HCT116 (cell line): ENCODE data around the gene SCARB1. TPM values are rescaled to one million over a fixed set of nuclear protein-coding genes. Genes with fewer than 3 reads are reported as not detected.

ENCODE experiments used
- ATAC-seq: fragments of 200-7000 bp; cut with Tn5 transposase; 2 replicates; pipeline ENCODE4 v1.9.1; 2020; ENCODE audit warnings: mild to moderate bottlenecking, moderate library complexity
- BruUV-seq: library from RNA; stranded (reverse); fragments of 400-500 nt; replicated peaks from 2 replicates; lab custom pipeline; 2021; lab: Mats Ljungman, UMichigan
- CTCF ChIA-PET: fragments of 300-600 bp; sonication (Branson Sonifier 250); formaldehyde crosslinking; loops from one replicate; lab custom pipeline; 2021; ENCODE audit warnings: antibody characterized with exemption; lab: Charles Lee
- POLR2A ChIA-PET: fragments of 300-600, 350-600 bp; sonication (Branson Sonifier 250); formaldehyde crosslinking; loops from one replicate; lab custom pipeline; 2021; ENCODE audit warnings: antibody characterized with exemption; lab: Charles Lee
- RAD21 ChIA-PET, 2 experiments: fragments of 300-600 bp; sonication (Branson Sonifier 250); formaldehyde crosslinking; loops; one replicate each; lab custom pipeline; 2023; ENCODE audit warnings: low total read pairs in 2 of 2; ENCODE audit not compliant: uncharacterized antibody in 2 of 2, unreplicated experiment in 2 of 2, low non-redundant PET in 1 of 2; lab: Charles Lee
- DNase-seq: peaks from one replicate; pipeline ENCODE4 v3.0.0-alpha.2; 2010; ENCODE audit warnings: low read depth, low spot score
- H2AFZ ChIP-seq: fragments of 200-600 bp; shearing (Covaris generic), sonication (generic); 2 replicates; pipeline ENCODE4 v1.6.1; 2017; ENCODE audit warnings: low read depth, mixed run types, mixed read lengths, antibody characterized with exemption, low read length; ENCODE audit not compliant: poor library complexity, severe bottlenecking
- H3K27ac ChIP-seq: 2 replicates; pipeline ENCODE4 v1.5.1; 2012; ENCODE audit warnings: low read depth, low read length
- H3K27me3 ChIP-seq: fragments of 200-600 bp; sonication (generic); 2 replicates; pipeline ENCODE4 v1.6.1; 2016; ENCODE audit warnings: mixed run types, low read length, mixed read lengths; ENCODE audit not compliant: insufficient read depth
- H3K36me3 ChIP-seq, 2 experiments: fragments of 200-500 bp in 1 of 2; fragments of 200-600 bp in 1 of 2; sonication (Bioruptor generic) in 1 of 2; sonication (generic) in 1 of 2; 2 replicates each; pipeline versions ENCODE4 v1.5.1 to v1.6.1; 2014 to 2016; ENCODE audit warnings: low read length in 2 of 2, inconsistent platforms in 1 of 2, mixed read lengths in 1 of 2, mixed run types in 1 of 2; ENCODE audit not compliant: insufficient read depth in 2 of 2, control insufficient read depth in 1 of 2
- H3K4me1 ChIP-seq, 2 experiments: fragments of 200-600 bp in 1 of 2; sonication (generic) in 1 of 2; 2 replicates each; pipeline versions ENCODE4 v1.5.1 to v1.6.1; 2012 to 2017; ENCODE audit warnings: low read length in 2 of 2, inconsistent platforms in 1 of 2, mild to moderate bottlenecking in 1 of 2, mixed read lengths in 1 of 2, mixed run types in 1 of 2, moderate library complexity in 1 of 2; ENCODE audit not compliant: insufficient read depth in 2 of 2, control insufficient read depth in 1 of 2
- H3K4me2 ChIP-seq: fragments of 200-600 bp; sonication (generic); 2 replicates; pipeline ENCODE4 v1.6.1; 2017; ENCODE audit warnings: mixed run types, low read length, mixed read lengths
- H3K4me3 ChIP-seq, 2 experiments: fragments of 200-600 bp in 1 of 2; sonication (generic) in 1 of 2; replicated peaks in 1 of 2; 2 replicates each; pipeline ENCODE4 v1.5.1; 2011 to 2016; ENCODE audit warnings: low read length in 2 of 2, control low read depth in 1 of 2, low read depth in 1 of 2, mild to moderate bottlenecking in 1 of 2, mixed read lengths in 1 of 2, mixed run types in 1 of 2
- H3K79me2 ChIP-seq: fragments of 200-600 bp; sonication (generic); 2 replicates; pipeline ENCODE4 v1.6.1; 2017; ENCODE audit warnings: mild to moderate bottlenecking, mixed run types, low read length, moderate library complexity, mixed read lengths; ENCODE audit not compliant: insufficient read depth
- H3K9ac ChIP-seq: fragments of 200-600 bp; sonication (generic); 2 replicates; pipeline ENCODE4 v1.6.1; 2016; ENCODE audit warnings: low read length, mixed read lengths
- H3K9me2 ChIP-seq: fragments of 200-600 bp; sonication (generic), shearing (Covaris generic); 2 replicates; pipeline ENCODE4 v1.6.1; 2017; ENCODE audit warnings: mixed run types, mild to moderate bottlenecking, moderate library complexity; ENCODE audit not compliant: insufficient read depth
- H3K9me3 ChIP-seq, 2 experiments: fragments of 200-500 bp in 1 of 2; fragments of 200-600 bp in 1 of 2; sonication (Bioruptor generic) in 1 of 2; sonication (generic) in 1 of 2; 2 replicates each; pipeline ENCODE4 v1.6.1; 2014 to 2017; ENCODE audit warnings: low read length in 2 of 2, mixed read lengths in 2 of 2, inconsistent platforms in 1 of 2, low read depth in 1 of 2, mild to moderate bottlenecking in 1 of 2, mixed run types in 1 of 2, moderate library complexity in 1 of 2; ENCODE audit not compliant: control insufficient read depth in 1 of 2, insufficient read depth in 1 of 2
- H4K20me1 ChIP-seq: fragments of 200-600 bp; sonication (generic), shearing (Covaris generic); 2 replicates; pipeline ENCODE4 v1.6.1; 2017; ENCODE audit warnings: mixed run types, mild to moderate bottlenecking, moderate library complexity; ENCODE audit not compliant: insufficient read depth
- CBX3 ChIP-seq: IDR thresholded peaks from 2 replicates; pipeline ENCODE4 v1.6.1; 2012; ENCODE audit warnings: low read depth
- CEBPB ChIP-seq: IDR thresholded peaks from 2 replicates; pipeline ENCODE4 v1.6.1; 2012; ENCODE audit warnings: low read depth
- EGR1 ChIP-seq: IDR thresholded peaks from 2 replicates; pipeline ENCODE4 v1.6.1; 2012; ENCODE audit warnings: low read depth
- ELF1 ChIP-seq: IDR thresholded peaks from 2 replicates; pipeline ENCODE4 v1.6.1; 2012; ENCODE audit warnings: low read depth, borderline replicate concordance
- EZH2 ChIP-seq: fragments of 200-600 bp; sonication (generic); IDR thresholded peaks from 2 replicates; pipeline ENCODE4 v1.6.1; 2017; ENCODE audit warnings: antibody characterized with exemption, mixed run types
- EZH2phosphoT487 ChIP-seq: fragments of 200-600 bp; IDR thresholded peaks from 2 replicates; pipeline ENCODE4 v1.6.1; 2018; ENCODE audit warnings: antibody characterized with exemption, borderline replicate concordance
- JUND ChIP-seq: IDR thresholded peaks from 2 replicates; pipeline ENCODE4 v1.6.1; 2012
- POLR2A ChIP-seq: IDR thresholded peaks from 2 replicates; pipeline ENCODE4 v1.7.0; 2011; ENCODE audit warnings: borderline replicate concordance; ENCODE audit not compliant: insufficient read depth, insufficient read length; ENCODE audit errors: extremely low read depth
- POLR2AphosphoS5 ChIP-seq: IDR thresholded peaks from 2 replicates; pipeline ENCODE4 v1.6.1; 2011; ENCODE audit warnings: mild to moderate bottlenecking, low read depth, low read length, moderate library complexity
- RAD21 ChIP-seq: IDR thresholded peaks from 2 replicates; pipeline ENCODE4 v1.6.1; 2012; ENCODE audit warnings: low read depth, mild to moderate bottlenecking
- SIN3A ChIP-seq: IDR thresholded peaks from 2 replicates; pipeline ENCODE4 v1.6.1; 2012; ENCODE audit warnings: low read depth
- SP1 ChIP-seq: IDR thresholded peaks from 2 replicates; pipeline ENCODE4 v1.6.1; 2012; ENCODE audit warnings: low read depth
- SRF ChIP-seq: IDR thresholded peaks from 2 replicates; pipeline ENCODE4 v1.6.1; 2012; ENCODE audit warnings: low read depth
- TCF7L2 ChIP-seq: IDR thresholded peaks from 2 replicates; pipeline ENCODE4 v1.7.0; 2011; ENCODE audit warnings: borderline replicate concordance, inconsistent platforms; ENCODE audit not compliant: insufficient read depth, insufficient read length; ENCODE audit errors: extremely low read depth
- YY1 ChIP-seq: IDR thresholded peaks from 2 replicates; pipeline ENCODE4 v1.6.1; 2011; ENCODE audit warnings: low read length, low read depth, moderate library complexity, mild to moderate bottlenecking; ENCODE audit not compliant: insufficient replicate concordance; ENCODE audit errors: extremely low read depth
- ZFX ChIP-seq: fragments of 450-650 bp; IDR thresholded peaks from 2 replicates; pipeline ENCODE4 v1.6.1; 2017
- ZNF274 ChIP-seq: fragments of 200-500 bp; sonication (Bioruptor generic); IDR thresholded peaks from 2 replicates; pipeline ENCODE4 v1.6.1; 2014; ENCODE audit warnings: mild to moderate bottlenecking, low read depth, low read length, inconsistent platforms
- intact Hi-C: fragments of 100-400 bp; cut with micrococcal nuclease; formaldehyde crosslinking; loops from 2 replicates; pipeline ENCODE4 v1.10.0; 2022
- total RNA-seq: library from RNA; stranded (reverse); gene quantifications from one replicate; pipeline ENCODE4 v1.2.1, GENCODE V29; 2021; ENCODE audit not compliant: unreplicated experiment
- TF ChIP-seq, protein P1 (sequence below): IDR thresholded peaks from 2 replicates; pipeline ENCODE4 v1.6.1; 2011; ENCODE audit warnings: mild to moderate bottlenecking, low read length, moderate library complexity; ENCODE audit not compliant: insufficient replicate concordance; ENCODE audit errors: extremely low read depth
- TF ChIP-seq, protein P2 (sequence below): IDR thresholded peaks from 2 replicates; pipeline ENCODE4 v1.6.1; 2012
- TF ChIP-seq, protein P3 (sequence below): IDR thresholded peaks from 2 replicates; pipeline ENCODE4 v1.6.1; 2012
- TF ChIP-seq, protein P4 (sequence below): IDR thresholded peaks from 2 replicates; pipeline ENCODE4 v1.6.1; 2012; ENCODE audit warnings: low read depth

The SCARB1 gene
- total RNA-seq, 1 experiment from 2014 or later, result 95.5 TPM

DNA sequence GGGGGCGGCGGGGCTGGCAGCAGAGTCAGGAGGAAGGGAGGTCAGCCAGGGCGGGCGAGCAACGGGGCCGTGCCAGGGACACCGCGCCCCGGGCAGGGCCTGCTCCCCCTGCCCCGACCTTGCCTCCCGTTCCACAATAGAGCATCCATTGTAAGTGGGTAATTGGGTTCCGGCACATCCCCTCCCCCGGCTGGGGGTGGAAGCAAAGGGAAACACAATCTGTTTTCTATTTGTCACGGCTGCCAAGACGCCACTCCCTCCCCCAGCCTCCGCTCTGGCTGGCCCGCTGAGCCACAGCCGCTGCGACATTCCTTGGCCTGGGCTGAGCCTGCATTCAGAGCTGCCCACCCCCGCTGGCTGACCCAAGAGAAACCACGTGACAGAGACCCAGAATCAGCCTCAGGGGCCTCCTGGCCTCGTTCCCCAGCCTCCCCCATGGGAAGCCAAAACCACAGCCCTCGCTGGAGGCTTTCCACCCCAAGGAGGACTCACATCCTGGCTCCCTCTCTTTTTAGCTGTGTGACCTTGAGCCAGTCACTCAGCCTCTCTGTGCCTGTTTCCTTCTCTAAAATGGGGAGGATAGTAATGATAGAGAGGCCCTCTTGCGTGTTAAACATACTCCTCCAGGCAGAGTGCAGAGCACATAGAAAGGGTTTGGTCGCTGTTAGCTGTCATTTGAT lies 117.6 kb downstream of the SCARB1 start:
- TSS peak; percentile 39 for BruUV-seq

More for the DNA sequence above, 117.6 kb downstream of the SCARB1 start:
- Histone ChIP-seq H4K20me1 (no peaks in the 10 kb centered on the region), H3K79me2 (no peaks in the 10 kb centered on the region), H2AFZ (peak overlapping the region; percentile 29), H3K9ac (peak overlapping the region; percentile 51), H3K4me1 (peaks cover 30 to 45% of the 10 kb centered on the region in 2 experiments), H3K4me3 (peak overlapping the region; percentile 30 to 51), H3K27me3 (no peaks in the 10 kb centered on the region), H3K4me2 (peak overlapping the region; percentile 76), H3K27ac (peak overlapping the region; percentile 63), H3K9me2 (no peaks in the 10 kb centered on the region), H3K36me3 (no peaks in the 10 kb centered on the region), H3K9me3 (no peaks in the 10 kb centered on the region)
- intact Hi-C loops, result loop anchor here (2.0 to 10.0 kb wide), 2 partner anchors 179 to 231 kb away; partner anchors contain the start of gene NCOR2
- ATAC-seq (peak; percentile 79), DNase-seq (peak; percentile 67)
- ChIA-PET POLR2A (no interaction called here), RAD21 (no interaction called here), CTCF (interaction anchor here (1.1 kb wide), 1 partner anchor 21 kb away, joined by 3 read pairs; no protein-coding TSS in a partner anchor)
- TF ChIP-seq JUND (no peak), POLR2A (peak; percentile 14), YY1 (no peak), CEBPB (no peak), ZNF274 (no peak), ZFX (no peak), POLR2AphosphoS5 (peak; percentile 48; the same call in 1 of the 2 replicates), SRF (no peak), ELF1 (no peak), CBX3 (no peak), RAD21 (no peak), SP1 (no peak), TCF7L2 (peak; percentile 19), EZH2phosphoT487 (no peak), EGR1 (no peak), SIN3A (no peak), EZH2 (no peak)
- TF ChIP-seq, protein P1, sequence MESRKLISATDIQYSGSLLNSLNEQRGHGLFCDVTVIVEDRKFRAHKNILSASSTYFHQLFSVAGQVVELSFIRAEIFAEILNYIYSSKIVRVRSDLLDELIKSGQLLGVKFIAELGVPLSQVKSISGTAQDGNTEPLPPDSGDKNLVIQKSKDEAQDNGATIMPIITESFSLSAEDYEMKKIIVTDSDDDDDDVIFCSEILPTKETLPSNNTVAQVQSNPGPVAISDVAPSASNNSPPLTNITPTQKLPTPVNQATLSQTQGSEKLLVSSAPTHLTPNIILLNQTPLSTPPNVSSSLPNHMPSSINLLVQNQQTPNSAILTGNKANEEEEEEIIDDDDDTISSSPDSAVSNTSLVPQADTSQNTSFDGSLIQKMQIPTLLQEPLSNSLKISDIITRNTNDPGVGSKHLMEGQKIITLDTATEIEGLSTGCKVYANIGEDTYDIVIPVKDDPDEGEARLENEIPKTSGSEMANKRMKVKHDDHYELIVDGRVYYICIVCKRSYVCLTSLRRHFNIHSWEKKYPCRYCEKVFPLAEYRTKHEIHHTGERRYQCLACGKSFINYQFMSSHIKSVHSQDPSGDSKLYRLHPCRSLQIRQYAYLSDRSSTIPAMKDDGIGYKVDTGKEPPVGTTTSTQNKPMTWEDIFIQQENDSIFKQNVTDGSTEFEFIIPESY, result no peak
- TF ChIP-seq, protein P2, sequence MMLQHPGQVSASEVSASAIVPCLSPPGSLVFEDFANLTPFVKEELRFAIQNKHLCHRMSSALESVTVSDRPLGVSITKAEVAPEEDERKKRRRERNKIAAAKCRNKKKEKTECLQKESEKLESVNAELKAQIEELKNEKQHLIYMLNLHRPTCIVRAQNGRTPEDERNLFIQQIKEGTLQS, result no peak
- TF ChIP-seq, protein P3, sequence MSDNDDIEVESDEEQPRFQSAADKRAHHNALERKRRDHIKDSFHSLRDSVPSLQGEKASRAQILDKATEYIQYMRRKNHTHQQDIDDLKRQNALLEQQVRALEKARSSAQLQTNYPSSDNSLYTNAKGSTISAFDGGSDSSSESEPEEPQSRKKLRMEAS, result no peak
- TF ChIP-seq, protein P4, sequence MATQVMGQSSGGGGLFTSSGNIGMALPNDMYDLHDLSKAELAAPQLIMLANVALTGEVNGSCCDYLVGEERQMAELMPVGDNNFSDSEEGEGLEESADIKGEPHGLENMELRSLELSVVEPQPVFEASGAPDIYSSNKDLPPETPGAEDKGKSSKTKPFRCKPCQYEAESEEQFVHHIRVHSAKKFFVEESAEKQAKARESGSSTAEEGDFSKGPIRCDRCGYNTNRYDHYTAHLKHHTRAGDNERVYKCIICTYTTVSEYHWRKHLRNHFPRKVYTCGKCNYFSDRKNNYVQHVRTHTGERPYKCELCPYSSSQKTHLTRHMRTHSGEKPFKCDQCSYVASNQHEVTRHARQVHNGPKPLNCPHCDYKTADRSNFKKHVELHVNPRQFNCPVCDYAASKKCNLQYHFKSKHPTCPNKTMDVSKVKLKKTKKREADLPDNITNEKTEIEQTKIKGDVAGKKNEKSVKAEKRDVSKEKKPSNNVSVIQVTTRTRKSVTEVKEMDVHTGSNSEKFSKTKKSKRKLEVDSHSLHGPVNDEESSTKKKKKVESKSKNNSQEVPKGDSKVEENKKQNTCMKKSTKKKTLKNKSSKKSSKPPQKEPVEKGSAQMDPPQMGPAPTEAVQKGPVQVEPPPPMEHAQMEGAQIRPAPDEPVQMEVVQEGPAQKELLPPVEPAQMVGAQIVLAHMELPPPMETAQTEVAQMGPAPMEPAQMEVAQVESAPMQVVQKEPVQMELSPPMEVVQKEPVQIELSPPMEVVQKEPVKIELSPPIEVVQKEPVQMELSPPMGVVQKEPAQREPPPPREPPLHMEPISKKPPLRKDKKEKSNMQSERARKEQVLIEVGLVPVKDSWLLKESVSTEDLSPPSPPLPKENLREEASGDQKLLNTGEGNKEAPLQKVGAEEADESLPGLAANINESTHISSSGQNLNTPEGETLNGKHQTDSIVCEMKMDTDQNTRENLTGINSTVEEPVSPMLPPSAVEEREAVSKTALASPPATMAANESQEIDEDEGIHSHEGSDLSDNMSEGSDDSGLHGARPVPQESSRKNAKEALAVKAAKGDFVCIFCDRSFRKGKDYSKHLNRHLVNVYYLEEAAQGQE, result no peak
